ENCODE results near the gene MRPS30.
"Not testable (repeated sequence)": the region's sequence is repeated elsewhere in the genome, so short reads cannot be mapped to it uniquely, and the experiment has no call there.

The MRPS30 gene

GRCh38 chr5:44808435-44809214 lies at the start of gene MRPS30:
Gene MRPS30 (plus strand): TSS chr5:44808947. CDS start chr5:44808963, 16 bp downstream.
- no peak for TF ChIP-seq BACH2 (CRISPR knock-in tag; IDR thresholded peaks at IDR 0.05; ENCODE audit: borderline replicate concordance)
- TF ChIP-seq TCF4 (CRISPR knock-in tag; IDR thresholded peaks at IDR 0.05; ENCODE audit: borderline replicate concordance): no peak
- TF ChIP-seq ZNF70 (CRISPR knock-in tag; IDR thresholded peaks at IDR 0.05): no peak
- TF ChIP-seq ZNF8 (CRISPR knock-in tag; IDR thresholded peaks at IDR 0.05): no peak
- no peak for TF ChIP-seq POU6F1 (CRISPR knock-in tag; IDR thresholded peaks at IDR 0.05; ENCODE audit: borderline replicate concordance, low read depth)
- no peak for TF ChIP-seq GLIS3 (CRISPR knock-in tag; IDR thresholded peaks at IDR 0.05)
- no peak for TF ChIP-seq CREB5 (CRISPR knock-in tag; IDR thresholded peaks at IDR 0.05; ENCODE audit: low read depth)
- TF ChIP-seq ESRRG (CRISPR knock-in tag; IDR thresholded peaks at IDR 0.05): no peak
- TF ChIP-seq, protein P1, sequence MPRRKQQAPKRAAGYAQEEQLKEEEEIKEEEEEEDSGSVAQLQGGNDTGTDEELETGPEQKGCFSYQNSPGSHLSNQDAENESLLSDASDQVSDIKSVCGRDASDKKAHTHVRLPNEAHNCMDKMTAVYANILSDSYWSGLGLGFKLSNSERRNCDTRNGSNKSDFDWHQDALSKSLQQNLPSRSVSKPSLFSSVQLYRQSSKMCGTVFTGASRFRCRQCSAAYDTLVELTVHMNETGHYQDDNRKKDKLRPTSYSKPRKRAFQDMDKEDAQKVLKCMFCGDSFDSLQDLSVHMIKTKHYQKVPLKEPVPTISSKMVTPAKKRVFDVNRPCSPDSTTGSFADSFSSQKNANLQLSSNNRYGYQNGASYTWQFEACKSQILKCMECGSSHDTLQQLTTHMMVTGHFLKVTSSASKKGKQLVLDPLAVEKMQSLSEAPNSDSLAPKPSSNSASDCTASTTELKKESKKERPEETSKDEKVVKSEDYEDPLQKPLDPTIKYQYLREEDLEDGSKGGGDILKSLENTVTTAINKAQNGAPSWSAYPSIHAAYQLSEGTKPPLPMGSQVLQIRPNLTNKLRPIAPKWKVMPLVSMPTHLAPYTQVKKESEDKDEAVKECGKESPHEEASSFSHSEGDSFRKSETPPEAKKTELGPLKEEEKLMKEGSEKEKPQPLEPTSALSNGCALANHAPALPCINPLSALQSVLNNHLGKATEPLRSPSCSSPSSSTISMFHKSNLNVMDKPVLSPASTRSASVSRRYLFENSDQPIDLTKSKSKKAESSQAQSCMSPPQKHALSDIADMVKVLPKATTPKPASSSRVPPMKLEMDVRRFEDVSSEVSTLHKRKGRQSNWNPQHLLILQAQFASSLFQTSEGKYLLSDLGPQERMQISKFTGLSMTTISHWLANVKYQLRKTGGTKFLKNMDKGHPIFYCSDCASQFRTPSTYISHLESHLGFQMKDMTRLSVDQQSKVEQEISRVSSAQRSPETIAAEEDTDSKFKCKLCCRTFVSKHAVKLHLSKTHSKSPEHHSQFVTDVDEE (CRISPR knock-in tag; IDR thresholded peaks at IDR 0.05): no peak
- TF ChIP-seq ZC3H10 (CRISPR knock-in tag; IDR thresholded peaks at IDR 0.05): no peak
- ATAC-seq: peak; percentile 99

- TF ChIP-seq ESRRG (CRISPR knock-in tag; IDR thresholded peaks at IDR 0.05) (no peak), BACH2 (CRISPR knock-in tag; IDR thresholded peaks at IDR 0.05; ENCODE audit: borderline replicate concordance) (no peak)
- TF ChIP-seq, protein P2, sequence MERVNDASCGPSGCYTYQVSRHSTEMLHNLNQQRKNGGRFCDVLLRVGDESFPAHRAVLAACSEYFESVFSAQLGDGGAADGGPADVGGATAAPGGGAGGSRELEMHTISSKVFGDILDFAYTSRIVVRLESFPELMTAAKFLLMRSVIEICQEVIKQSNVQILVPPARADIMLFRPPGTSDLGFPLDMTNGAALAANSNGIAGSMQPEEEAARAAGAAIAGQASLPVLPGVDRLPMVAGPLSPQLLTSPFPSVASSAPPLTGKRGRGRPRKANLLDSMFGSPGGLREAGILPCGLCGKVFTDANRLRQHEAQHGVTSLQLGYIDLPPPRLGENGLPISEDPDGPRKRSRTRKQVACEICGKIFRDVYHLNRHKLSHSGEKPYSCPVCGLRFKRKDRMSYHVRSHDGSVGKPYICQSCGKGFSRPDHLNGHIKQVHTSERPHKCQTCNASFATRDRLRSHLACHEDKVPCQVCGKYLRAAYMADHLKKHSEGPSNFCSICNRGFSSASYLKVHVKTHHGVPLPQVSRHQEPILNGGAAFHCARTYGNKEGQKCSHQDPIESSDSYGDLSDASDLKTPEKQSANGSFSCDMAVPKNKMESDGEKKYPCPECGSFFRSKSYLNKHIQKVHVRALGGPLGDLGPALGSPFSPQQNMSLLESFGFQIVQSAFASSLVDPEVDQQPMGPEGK (CRISPR knock-in tag; IDR thresholded peaks at IDR 0.05; ENCODE audit: borderline replicate concordance): no peak
These were observed 39.4 kb upstream of the MRPS30 start for GRCh38 chr5:44769200-44769876.

GRCh38 chr5:44769877-44770209 lies 38.9 kb upstream of the MRPS30 start:
- TF ChIP-seq OSR1 (CRISPR knock-in tag; IDR thresholded peaks at IDR 0.05): no peak
- no peak for ATAC-seq

More at GRCh38 chr5:44769200-44769876, 39.4 kb upstream of the MRPS30 start:
- ATAC-seq: no peak

GRCh38 chr5:44770780-44771717 lies 37.7 kb upstream of the MRPS30 start:
- no peak for ATAC-seq
- TF ChIP-seq CREB5 (CRISPR knock-in tag; IDR thresholded peaks at IDR 0.05; ENCODE audit: low read depth) (0 out of 2 replicates have a peak, but pooled peaks have one; percentile 19), ISL1 (CRISPR knock-in tag; IDR thresholded peaks at IDR 0.05) (peak; percentile 73), ZFP30 (CRISPR knock-in tag; IDR thresholded peaks at IDR 0.05) (no peak), ZC3H10 (CRISPR knock-in tag; IDR thresholded peaks at IDR 0.05) (no peak)
- TF ChIP-seq, protein P1 (CRISPR knock-in tag; IDR thresholded peaks at IDR 0.05): no peak

GRCh38 chr5:44772397-44772796 lies 36.4 kb upstream of the MRPS30 start:
- not testable (repeated sequence) for ATAC-seq

Data from SK-N-SH treated with all-trans-retinoic acid at 6 μM for 48 hours (cell line).